Mesenteric fat pad (tissue), 1 donor: ENCODE results near the gene CPNE4. TPM values are rescaled to one million over a fixed set of nuclear protein-coding genes. Genes with fewer than 3 reads are reported as not detected.
"Not testable (repeated sequence)": the region's sequence is repeated elsewhere in the genome, so short reads cannot be mapped to it uniquely, and the experiment has no call there.

Experiments
- DNase-seq: peaks from one replicate; pipeline ENCODE4 v3.0.0-alpha.2; 2020; ENCODE audit warnings: low spot score
- total RNA-seq: library from RNA; stranded (reverse); fragmentation: NEBNext Ultra II Directional; extraction: Animal tissue kit (Norgen Biotek cat#: 25700); gene quantifications from one replicate; pipeline ENCODE4 v1.2.1, GENCODE V29; 2021
- donor health status: DM: yes; HTN: yes; CAD: no.

CPNE4 gene
- total RNA-seq, 1 donor from 2014 or later = not detected

DNA sequence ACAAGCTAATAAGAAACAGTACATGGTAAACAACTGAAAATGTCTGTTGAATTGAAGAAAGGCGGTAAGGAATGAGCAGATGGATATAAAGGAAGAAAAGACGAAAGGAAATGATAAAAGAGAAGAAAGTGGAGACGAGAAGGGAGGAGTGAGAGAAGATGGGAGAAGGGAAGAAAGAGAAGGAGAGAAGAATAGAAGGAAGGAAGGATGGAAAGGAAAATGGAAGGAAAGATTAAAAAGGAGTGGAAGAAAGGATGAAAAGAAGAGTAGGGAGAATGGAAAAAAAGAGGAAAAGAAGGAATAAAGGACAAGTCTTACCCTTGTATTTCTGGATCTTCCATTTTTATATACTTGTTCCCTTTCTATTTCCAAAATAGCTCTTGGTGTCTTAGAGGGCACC, 17.7 kb downstream of the CPNE4 start:
- no peak for DNase-seq

DNA sequence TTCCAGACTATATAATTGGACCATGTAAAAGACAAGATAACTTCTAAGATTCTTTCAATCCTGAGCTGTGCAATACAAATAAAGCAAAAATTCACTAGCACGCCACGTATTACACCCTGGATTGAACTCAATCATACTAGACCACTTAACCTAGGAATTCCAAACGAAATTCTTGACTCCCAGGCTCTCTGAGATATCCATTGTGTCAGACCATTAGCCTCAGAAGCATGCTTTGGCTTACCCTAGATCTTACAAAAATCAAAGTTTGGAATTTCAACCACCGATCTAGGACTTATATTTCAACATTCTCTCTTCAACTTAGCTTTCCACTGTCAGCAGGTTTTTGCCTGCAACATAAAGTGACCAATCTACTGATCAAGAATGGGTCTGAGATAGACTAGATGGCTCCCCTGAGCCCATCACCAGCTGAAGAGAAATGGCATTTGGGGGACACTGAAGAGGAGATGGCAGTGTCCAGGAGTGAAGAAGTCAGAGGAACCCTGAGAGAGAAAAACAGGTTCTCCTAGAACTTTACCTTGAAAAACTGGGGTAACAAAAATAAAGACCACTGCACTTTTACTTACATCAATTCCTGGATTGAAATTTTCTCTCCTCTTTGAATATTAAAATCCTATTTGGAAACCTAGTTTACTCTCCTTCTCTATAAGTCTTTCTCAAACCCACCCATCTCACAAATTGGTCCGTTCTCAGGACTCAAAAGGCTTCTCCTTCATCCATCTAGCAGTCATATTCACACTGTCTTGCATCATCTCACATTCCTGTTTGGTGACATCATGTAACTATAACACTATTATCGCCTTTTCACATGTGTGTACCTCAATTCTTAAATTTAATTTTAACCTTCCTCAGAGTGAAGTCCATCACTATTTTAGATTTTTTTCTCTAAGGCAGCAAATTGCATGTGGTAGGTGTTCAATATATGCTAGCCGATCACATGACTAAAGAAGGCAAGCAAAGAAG, 18.5 kb downstream of the CPNE4 start:
- no peak for DNase-seq

DNA sequence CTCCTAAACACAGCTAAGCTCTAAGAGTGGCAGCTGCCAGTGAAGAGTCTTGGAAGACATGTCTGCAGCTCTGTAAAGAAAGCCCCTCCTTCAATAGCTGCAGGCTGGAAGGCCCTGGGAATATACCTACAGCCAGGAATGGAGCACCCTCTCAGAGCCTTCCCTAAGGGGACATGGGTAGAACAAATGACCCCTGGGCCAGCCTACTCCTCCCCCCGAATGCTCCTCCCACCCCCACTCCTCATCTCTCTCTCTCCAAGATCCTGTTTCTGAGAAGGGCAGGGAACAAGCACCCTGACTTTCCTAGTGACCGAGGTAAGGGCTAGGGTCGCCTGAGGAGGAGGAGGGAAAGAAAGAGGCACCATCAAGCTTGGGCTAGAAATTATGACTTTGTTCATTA, 20.7 kb downstream of the CPNE4 start:
- DNase-seq = no peak

DNA sequence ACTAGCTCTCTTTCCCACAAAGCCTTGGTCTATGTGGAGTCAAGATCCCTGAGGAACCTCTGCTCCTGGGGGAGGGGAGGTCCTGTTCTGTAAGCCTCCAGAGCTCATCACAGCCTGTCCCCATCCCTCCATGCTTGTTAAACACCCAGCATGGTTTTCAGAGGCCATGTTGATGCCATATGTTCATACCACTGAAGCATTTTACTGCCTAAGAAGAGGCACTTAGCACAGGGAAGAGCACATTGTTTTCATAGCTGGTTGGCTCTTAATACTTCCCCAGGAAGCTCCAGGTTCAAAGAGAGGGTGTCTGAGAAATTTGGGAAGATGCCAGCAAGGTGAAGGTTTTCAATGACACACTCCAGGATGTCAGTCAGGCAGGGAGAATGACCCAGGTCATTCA, 25.6 kb downstream of the CPNE4 start:
- DNase-seq = no peak

DNA sequence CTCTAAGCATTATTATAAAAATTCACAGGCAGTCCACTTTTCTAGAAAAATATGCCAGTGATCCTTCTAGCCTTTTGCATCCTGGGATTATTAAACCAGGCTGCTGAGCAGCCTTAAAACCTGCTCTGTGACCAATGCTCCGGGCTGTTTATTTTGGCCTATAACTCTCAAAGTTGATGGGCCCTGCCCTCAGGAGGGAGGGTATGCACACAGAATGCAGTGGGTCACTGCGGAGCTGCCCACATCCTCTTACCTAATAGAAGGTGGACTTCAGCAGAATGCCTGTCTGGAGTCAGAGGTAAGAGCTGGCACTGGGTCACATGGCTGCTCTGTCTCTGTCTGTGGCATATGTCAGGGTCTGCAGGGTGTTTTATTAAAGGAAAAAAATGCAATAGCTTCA, 26.0 kb downstream of the CPNE4 start:
- no peak for DNase-seq

DNA sequence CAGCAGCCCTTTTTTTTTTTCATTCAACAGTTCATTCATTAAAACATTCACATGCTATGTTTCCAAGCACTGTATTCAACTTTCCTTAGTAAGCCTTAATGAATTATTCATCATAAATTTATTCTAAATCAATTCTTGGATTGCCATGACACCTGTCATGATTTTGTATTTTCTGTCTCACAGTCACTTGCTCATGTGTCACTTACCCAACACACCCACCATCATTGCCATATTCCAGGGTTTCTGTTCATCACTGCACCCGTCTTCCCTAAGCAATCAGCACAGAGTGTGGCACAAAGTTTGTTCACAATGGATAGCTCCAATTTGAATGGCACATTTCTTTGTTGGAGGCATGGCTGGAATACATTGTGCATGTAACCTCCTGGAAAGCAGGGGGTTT, 27.2 kb downstream of the CPNE4 start:
- no peak for DNase-seq

DNA sequence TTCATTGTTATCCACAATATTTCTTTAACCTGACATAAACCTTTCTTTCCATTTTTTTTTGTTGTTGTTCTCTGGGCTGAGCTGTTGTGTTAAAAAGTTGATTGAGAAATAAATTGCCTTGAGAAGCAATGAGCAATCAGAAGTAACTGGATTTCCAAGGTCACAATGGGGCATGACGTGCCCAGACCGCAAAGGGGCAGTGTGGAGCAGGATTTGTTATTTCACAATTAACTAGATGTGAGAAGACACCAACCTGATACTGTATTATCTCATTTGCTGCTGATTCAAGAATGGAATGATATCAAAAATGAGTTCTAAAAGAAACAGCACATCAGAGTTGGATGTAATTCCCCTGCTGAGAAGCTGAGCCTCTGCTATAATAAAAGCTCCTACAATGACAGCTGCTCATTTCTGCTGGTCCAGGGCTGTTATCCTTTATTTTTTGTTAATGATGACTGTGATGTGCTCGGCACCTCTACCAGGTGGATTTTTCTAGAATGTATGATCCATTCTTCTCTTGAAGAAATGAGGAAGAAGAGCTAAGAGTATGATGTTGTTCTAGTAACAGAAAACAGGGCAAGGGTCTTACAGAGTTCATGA, 28.1 kb downstream of the CPNE4 start:
- DNase-seq = no peak

DNA sequence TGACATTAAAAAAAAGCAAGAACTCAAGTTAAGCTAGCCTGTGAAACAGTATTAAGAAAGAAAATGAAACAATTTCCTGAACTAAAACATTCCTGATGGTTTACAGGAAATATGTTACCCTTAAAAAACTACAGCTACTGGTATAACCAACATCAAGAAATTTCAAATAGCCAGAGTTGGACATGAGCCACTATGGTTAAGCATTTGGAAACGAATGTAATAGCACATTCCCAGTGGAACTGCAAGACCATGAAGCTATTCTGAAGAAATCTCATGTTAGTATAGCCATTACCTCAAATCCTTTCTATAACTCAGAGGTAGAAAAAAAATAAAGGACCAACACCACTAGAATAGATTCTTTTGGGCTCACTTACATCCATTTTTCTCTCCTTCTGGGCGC, 30.2 kb downstream of the CPNE4 start:
- DNase-seq = no peak

DNA sequence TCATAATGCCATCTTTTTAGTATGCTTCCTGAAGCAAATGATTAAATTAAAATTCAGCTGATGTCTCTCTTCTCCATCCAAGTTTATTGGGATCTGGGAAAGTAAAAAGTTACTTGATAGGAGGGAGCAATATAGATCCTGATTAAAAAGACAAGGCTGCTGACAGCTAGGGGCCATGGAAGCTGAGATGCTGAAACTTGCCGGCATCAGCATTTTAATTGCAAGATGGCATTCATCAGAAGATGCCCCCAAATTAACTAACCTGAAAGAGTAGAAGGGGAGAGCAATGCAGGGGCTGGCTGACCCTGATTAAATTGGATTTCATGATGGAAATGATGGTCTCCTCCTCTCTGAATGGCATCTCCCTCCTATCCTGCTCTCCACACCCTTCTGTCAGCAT, 31.1 kb downstream of the CPNE4 start:
- DNase-seq = no peak

DNA sequence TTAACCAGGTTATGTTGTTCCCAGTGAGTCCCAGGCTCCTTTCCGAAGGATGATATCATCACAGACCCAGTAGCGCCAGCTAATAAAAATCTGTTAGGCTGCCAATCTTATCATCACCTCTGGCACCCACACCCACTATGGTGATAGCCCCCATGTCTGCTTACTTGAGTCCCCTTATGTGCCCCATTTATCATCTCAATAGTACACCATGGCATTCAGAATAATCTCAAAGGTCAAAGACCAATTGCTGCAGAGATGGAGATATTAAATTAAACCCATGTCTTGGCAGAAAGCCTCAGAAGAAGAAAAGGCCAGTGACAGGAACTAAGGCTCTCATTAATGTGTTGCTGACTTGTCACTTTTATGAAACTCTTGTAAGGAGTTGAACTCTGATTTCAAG, 32.8 kb downstream of the CPNE4 start:
- DNase-seq = no peak

DNA sequence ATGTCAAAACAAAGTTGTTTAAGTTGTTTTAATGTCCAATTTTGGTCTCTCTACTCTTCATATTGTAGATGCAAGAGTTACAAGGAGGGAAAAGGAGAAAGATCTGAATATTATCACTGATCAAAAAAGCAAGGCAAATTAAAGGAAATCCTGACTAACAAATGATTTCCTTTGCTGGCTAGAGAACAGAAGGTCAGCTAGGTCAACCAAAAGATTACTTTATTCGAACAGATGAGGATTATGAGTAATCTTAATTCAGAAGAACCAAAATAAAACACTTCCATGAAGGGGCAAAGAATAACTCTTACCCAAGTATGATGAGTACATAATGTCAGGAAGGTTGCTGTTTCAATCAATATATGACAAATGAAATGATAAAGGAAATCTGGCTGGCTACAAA, 33.8 kb downstream of the CPNE4 start:
- DNase-seq = no peak

DNA sequence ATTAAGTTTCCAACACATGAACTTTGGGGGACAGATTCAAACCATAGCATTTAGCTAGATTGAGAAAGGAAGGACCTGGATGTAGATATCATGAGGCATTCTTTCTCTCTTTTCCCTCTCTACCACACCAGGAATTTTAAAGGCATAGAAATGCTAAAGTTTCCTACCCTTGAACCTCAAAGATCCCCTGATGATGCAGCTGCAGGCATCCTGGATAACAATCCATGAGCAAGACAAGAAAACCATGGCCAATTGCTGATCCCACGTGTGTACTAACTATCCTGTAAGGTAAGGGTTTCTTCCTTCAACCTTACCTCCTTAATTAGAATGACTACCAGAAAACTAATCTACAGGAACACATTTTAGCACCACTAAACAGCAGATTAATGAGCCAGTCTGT, 36.8 kb downstream of the CPNE4 start:
- no peak for DNase-seq

DNA sequence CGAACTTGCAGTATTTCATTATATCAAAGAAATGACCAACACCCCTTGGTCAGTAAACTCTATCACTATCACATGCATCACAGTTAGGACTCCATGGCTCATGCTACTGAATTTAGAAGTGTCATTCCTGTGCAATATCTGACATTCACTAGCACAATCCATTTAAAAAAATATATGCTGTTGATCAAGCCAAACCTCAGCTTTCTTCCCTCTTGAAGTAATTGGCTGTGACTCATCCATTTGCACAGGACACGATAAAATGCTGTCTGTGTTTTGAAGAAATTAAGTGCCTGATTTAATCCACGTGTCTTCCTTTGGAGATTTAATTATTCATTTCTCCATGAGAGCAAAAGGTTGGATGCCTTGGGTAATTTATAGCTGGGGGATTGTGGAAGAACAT, 38.9 kb downstream of the CPNE4 start:
- no peak for DNase-seq

DNA sequence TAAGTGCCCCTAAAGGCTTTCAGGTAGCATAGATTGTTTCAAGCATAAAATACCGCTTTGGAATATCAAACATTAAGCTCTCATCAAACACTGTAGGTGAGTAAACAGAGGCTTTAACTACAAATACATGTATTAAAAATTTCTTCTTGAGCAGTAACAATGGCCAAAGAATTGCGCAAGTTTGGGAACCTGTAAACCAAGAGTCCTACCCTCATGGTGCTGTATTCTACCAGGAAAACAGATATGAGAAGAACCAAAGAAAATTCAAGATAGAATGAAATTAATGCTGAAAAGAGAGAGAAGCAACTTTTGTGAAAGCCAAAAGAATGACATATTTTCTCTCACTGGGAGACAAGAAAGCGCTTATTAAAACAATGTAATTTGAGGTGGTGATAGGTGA, 45.5 kb downstream of the CPNE4 start:
- no peak for DNase-seq

DNA sequence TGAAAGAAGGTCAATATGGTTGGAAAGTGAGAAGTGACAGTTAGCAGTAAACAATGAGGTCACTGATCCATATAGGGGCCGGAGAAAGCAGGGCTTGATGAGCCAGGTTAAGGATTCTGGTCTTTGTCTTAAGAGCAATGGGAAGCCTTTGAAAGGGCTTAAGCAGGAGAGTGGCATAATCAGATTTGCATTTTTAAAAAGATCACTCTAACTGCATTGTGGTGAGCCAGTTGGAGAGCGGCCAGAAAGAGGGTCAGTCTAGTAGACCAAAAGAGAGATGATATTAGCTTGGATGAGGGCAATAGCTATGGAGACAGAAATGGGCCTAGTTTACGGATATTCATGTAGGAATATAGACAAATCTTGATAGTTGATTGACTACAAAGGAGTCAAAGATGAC, 46.6 kb downstream of the CPNE4 start:
- DNase-seq = no peak

DNA sequence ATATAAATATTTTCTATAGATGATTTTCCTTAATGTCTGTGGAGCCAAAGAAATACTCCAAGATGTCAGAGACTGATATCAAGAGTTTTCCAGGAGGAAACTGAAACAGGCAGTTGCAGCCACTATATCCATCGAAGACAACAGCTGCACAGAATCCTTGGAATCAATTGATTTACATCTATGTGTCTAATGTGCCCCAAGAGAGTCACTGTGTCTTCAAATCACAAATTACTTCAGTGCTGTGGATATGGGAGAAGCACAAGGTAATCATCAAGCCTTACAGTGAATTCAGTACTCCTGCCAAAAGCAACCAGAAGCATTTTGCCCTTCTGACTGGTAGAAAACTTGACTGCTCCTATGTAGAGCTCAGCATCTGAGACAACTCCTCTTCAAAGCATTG, 51.1 kb downstream of the CPNE4 start:
- DNase-seq = no peak

DNA sequence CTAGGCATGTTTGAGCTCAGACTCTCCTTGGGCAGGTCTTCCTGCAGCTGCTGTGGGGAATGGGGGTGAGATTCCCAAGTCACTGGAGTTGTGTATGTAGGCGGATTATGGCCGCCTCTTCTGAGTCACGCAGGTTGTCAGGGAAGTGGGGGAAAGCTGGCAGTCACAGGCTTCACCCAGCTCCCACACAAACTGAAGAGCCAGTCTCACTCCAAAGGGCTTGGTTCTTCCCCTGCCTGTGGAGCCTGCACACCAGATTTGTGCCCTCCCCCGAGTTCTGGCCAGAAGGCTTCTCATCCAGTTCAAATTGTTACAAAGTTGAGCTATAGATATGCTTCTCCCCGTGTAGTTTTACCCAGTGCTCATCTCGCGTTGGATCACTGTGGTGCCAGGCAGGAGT, 53.5 kb downstream of the CPNE4 start:
- no peak for DNase-seq

DNA sequence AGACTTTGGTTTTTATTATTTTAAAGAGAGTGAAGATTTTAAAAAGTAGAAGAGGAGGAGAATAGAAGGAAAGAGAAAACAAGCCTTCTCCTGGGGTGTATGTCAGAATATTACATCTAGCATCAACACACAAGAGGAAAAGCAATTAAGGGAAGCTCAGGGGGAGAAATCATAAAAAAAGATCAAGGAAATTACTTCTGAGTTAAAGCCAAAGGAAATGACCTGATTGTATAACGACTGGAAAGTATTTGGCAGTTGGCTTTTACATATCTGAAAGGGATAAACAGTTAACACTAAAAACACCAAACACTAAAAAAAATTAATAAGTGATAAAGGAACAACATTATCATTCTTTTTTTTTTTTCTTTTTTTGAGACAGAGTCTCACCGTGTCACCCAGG, 58.4 kb downstream of the CPNE4 start:
- no peak for DNase-seq

DNA sequence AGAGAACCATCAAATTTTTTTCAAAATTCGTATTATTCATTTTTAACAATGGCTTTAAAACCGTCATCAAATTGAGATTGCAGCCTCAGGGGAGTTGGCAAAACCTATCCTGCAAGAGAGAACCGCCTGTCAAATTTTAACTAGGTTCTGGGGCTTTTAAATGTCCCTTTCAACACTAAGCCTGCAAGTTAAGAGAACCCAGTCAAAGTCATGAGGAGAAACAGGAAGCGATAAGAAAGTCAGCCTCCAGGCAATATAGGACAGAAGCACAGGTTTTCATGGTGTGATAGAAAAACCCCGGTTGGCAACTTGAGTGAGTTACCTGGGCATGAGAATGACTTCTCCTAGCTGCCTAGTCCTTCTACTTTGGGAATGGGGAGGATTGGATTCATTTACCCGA, 59.8 kb downstream of the CPNE4 start:
- no peak for DNase-seq

DNA sequence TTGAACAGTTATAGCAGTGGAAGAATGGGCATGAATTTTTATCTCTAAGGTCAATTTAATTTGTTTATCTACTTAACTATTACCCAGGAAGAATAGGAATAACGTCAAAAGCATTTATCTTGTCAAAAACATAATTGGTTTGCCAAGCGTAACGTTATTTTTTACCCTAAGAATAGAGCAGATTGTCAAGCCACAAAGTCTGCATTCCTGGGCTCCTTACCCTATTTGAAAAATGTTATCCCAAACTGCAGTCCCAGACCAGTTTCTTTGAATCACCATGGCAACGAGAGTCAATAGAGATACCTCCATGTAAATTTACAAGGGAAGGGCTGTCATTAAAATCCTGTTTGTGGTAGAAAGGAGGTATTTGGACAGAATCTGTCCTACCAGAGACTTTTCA, 61.1 kb downstream of the CPNE4 start:
- no peak for DNase-seq

DNA sequence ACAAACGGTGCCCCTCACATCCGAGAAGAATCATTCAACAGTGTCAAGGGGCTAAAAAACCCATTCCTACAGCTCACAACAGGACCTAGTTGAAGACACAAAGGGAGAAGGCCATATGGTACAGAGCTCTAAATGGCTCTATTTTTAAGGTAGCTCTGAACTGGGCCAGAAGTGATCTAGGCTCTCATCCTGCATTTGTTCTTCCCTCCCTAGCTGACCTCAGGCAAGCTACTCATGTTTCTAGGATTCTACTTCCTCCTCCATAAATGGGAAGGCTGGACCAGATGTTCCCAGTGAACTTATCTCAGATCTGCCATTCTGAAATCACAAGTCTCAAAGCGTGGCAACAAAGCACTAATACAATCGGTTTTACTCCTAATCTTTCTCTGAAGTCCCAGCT, 62.3 kb downstream of the CPNE4 start:
- DNase-seq = no peak

DNA sequence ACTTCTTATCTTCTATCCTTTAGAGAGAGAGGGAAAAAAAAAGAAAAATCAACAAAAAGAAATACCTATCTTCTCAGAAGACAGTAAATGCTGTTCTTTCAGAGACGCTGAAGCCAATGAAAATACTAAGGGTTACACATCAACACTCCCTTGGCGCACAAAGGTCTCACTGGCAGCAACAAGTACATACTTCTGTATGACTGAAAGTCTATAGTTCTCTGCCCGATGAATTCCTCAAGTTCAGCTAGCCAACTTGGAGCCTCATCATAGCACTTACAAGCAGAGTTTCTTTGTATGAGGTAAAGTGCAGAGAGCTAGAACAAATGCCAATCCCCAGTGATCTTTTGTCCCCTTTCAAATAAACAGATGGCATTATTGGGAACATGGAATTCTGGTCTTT, 62.7 kb downstream of the CPNE4 start:
- no peak for DNase-seq

DNA sequence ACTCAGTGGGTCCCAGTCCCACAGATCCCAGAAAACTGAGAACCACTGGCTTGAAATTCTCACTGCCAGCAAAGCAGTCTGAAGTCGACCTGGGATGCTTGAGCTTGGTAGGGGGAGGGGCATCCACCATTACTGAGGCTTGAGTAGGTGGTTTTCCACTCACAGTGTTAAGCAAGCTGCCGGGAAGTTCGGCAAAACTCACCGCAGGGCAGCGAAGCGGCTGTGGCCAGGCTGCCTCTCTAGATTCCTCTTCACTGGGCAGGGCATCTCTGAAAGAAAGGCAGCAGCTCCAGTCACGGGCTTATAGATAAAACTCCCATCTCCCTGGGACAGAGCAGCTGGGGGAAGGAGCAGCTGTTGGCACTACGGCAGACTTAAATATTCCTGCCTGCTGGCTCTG, 71.4 kb downstream of the CPNE4 start:
- DNase-seq = not testable (repeated sequence)
